NCI-H748 treated with DMSO at 0.1 percent for 48 hours (cell line): ENCODE data around the gene TXNIP.
"Not testable (repeated sequence)": the region's sequence is repeated elsewhere in the genome, so short reads cannot be mapped to it uniquely, and the experiment has no call there.

Source experiments
- DNase-seq: peaks from one replicate; lab custom pipeline; 2025; lab: John Stamatoyannopoulos, UW

The TXNIP gene

GRCh38 chr1:145996433-145997015 lies at the start of gene TXNIP:
TXNIP (minus strand) TSS chr1:145996579; CDS start chr1:145996266, 313 bp downstream.
- DNase-seq = peak; percentile 96

GRCh38 chr1:146039844-146040194 lies 43.4 kb upstream of the TXNIP start:
- peak; percentile 48 for DNase-seq

- DNase-seq = peak; percentile 86
These were observed 40.7 kb upstream of the TXNIP start for GRCh38 chr1:146036965-146037646.

GRCh38 chr1:146036241-146036964 lies 40.0 kb upstream of the TXNIP start:
- DNase-seq = no peak

GRCh38 chr1:146035048-146035423 lies 38.7 kb upstream of the TXNIP start:
- peak; percentile 21 for DNase-seq

- DNase-seq = peak; percentile 56
These were observed 36.3 kb upstream of the TXNIP start for GRCh38 chr1:146032631-146033219.

GRCh38 chr1:146031476-146031875 lies 35.1 kb upstream of the TXNIP start:
- DNase-seq = no peak

GRCh38 chr1:146029117-146029516 lies 32.7 kb upstream of the TXNIP start:
- DNase-seq = no peak

- DNase-seq = not testable (repeated sequence)
These were observed 30.3 kb upstream of the TXNIP start for GRCh38 chr1:146026650-146027049.

- DNase-seq = not testable (repeated sequence)
These were observed 29.6 kb upstream of the TXNIP start for GRCh38 chr1:146025787-146026495.

- no peak for DNase-seq
These were observed 26.2 kb upstream of the TXNIP start for GRCh38 chr1:146022403-146023127.

- no peak for DNase-seq
These were observed 25.4 kb upstream of the TXNIP start, which contains the start of gene HJV for GRCh38 chr1:146021622-146022402. HJV (minus strand) TSS chr1:146021735; CDS start chr1:146020231, 1,504 bp downstream.

- DNase-seq = no peak
These were observed 24.7 kb upstream of the TXNIP start for GRCh38 chr1:146021050-146021445.

- DNase-seq = no peak
These were observed 24.0 kb upstream of the TXNIP start for GRCh38 chr1:146020058-146021049.

- no peak for DNase-seq
These were observed 23.1 kb upstream of the TXNIP start for GRCh38 chr1:146019231-146020057.

GRCh38 chr1:146016891-146017290 lies 20.5 kb upstream of the TXNIP start:
- DNase-seq = no peak

GRCh38 chr1:146013559-146013922 lies 17.2 kb upstream of the TXNIP start:
- no peak for DNase-seq
